AG10803 (cell line): ENCODE measurements around the gene FAM171A1.

Experiments
- DNase-seq: peaks from one replicate; pipeline ENCODE4 v3.0.0; 2010; ENCODE audit warnings: low read depth
- H3K4me3 ChIP-seq: 2 replicates; pipeline ENCODE4 v1.5.1; 2011; ENCODE audit warnings: mild to moderate bottlenecking, low read length, control low read depth
- CTCF ChIP-seq: conservative IDR thresholded peaks from 2 replicates; pipeline ENCODE4 v1.5.1; 2011; ENCODE audit warnings: mild to moderate bottlenecking, low read length, control low read depth, inconsistent platforms

The FAM171A1 gene

GRCh38 chr10:15325243-15325943 is 45.7 kb downstream of the FAM171A1 start:
- H3K4me3 ChIP-seq: no peak overlapping the region
- TF ChIP-seq CTCF: no peak
- DNase-seq: no peak

GRCh38 chr10:15324611-15325010 is 46.5 kb downstream of the FAM171A1 start:
- no peak for TF ChIP-seq CTCF
- no peak overlapping the region for H3K4me3 ChIP-seq
- peak; percentile 56 for DNase-seq

DNA sequence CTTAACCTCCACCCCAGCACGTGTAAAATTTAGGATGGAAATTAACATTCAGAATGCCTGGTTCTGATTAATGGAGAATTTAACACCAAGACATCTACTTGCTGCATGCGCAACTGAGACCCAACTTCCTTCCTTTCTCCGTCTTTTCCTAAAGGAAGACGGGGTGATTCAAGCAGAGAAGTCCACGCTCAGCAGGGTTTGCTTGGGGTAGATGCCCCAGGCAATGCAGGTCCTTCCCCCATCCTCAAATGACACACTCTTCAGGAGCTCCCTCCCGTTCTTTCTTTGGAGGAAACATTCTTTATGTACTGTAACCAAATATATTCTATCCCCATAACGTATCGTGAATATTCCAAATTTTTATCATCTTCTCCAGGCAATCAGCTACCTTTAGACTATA is 47.0 kb downstream of the FAM171A1 start:
- no peak overlapping the region for H3K4me3 ChIP-seq
- TF ChIP-seq CTCF: no peak
- no peak for DNase-seq

GRCh38 chr10:15322356-15322755 is 48.7 kb downstream of the FAM171A1 start:
- no peak for TF ChIP-seq CTCF
- no peak overlapping the region for H3K4me3 ChIP-seq
- no peak for DNase-seq

DNA sequence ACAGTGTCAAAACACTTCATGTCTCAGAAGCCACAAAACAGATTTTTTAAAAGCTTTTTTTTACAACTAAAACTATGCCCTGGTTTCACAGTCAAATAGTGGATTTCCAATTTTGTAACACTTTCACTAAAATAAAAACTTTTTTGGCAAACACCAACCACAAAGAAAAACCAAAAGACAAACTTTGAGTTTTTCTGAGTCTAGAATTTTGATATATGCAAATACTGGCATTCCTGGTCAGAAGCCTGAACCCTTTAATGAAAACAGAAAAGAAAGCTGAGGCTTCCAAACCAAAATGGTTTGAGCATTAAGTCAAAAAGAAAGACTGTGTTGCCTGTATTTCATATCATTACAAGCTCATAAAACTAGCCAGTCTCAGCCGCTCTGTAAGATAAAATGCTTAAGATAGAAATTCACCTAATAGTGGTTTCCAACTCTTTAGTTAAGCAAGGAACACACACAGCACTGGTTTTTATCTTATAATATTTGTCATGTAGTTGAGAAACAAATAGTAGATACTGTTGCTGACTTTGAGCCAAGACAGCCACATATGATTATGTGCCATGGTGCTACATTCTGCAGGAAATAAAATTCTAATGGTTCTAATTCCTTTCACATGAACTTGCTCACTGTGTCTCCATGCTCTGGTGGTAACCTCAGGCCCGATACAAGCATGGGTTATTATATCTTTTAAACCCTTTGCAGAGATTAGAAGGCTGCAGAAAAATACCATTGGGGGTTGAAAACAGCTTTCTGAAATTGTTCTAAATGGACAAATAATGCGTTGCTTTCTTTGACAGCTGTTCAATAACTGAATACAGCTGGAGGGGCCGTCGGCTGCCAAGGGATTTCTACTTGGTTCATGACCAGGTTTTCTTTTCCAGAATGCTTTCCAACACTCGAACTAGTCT is 49.4 kb downstream of the FAM171A1 start:
- DNase-seq: peak; percentile 61
- no peak overlapping the region for H3K4me3 ChIP-seq
- TF ChIP-seq CTCF: no peak

GRCh38 chr10:15320522-15321203 is 50.4 kb downstream of the FAM171A1 start:
- DNase-seq: no peak
- H3K4me3 ChIP-seq: no peak overlapping the region
- TF ChIP-seq CTCF: no peak
